Lower leg skin (tissue), 4 donors: ENCODE data around the gene NTHL1. TPM values are rescaled to one million over a fixed set of nuclear protein-coding genes. Genes with fewer than 3 reads are reported as not detected.

Source experiments
- DNase-seq, 2 donors: peaks; one replicate each; pipeline ENCODE4 v3.0.0-alpha.2; 2019; ENCODE audit warnings: low spot score in 2 of 2
- H3K4me3 ChIP-seq: fragments of 200-600 bp; sonication (generic); 2 replicates; pipeline ENCODE4 v1.5.1; 2017; ENCODE audit warnings: mild to moderate bottlenecking, low read depth; ENCODE audit not compliant: poor library complexity, severe bottlenecking
- POLR2A ChIP-seq, 2 donors: fragments of 450-650 bp; IDR thresholded peaks; one replicate each; pipeline ENCODE4 v1.6.1; 2016 to 2017; ENCODE audit warnings: antibody characterized with exemption in 2 of 2, mild to moderate bottlenecking in 1 of 2, moderate library complexity in 1 of 2
- WGBS, 2 donors: methylation state at CpG; one replicate each; pipeline ENCODE4 v1.1.5; 2018; 5-methylcytosine and 5-hydroxymethylcytosine counted together
- intact Hi-C: fragments of 100-400 bp; cut with DNase I; formaldehyde crosslinking; loops from one replicate; pipeline ENCODE4 v1.15.0; 2023; ENCODE audit warnings: low total_unique reads
- total RNA-seq, 4 donors: library from RNA; depleted of rRNA; stranded (reverse); fragments of >200 nt; gene quantifications; one replicate each; pipeline ENCODE4 v1.1.0, GENCODE V29; 2016
- TF ChIP-seq, protein P1 (sequence below), 3 donors: fragments of 450-650 bp; IDR thresholded peaks; one replicate each; pipeline ENCODE4 v1.5.1; 2016; ENCODE audit warnings: antibody characterized with exemption in 3 of 3, mild to moderate bottlenecking in 3 of 3, moderate library complexity in 2 of 3

NTHL1 gene
- total RNA-seq, 4 donors from 2014 or later = 5.8 to 29.9 (median 21.5) TPM

DNA sequence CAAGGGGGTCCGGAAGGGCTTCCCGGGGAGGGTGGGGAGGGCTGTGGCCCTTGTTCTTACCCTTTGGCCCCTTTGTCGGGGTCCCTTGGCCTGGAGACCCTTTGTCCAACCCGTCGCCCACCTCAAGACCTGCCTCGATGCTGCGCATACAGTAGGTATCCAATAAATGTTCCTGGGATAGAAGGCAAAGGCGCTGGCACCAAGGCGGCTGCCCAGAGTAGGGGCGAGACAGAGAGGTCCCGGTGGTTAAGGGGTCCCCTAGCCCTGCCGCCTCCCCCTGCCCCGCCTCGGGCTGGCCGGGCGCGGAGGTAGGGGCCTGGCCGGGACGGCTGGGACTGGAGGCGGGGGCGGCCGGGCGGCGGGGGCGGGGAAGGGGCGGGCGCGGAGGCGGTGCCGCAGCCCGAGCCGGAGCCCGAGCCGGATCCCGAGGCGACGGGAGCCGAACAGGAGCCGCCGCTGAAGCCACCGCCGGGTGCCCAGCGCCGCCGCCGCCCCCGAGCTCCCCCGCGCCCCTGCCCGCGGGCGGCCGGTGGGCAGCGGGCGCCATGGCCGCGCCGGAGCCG is 21.1 kb downstream of the NTHL1 start, which contains the start of gene NHERF2:
NHERF2 (plus strand) TSS at position 442 of the 563 bp plus-strand sequence; CDS start at position 546, 104 bp downstream.
- DNase-seq = no peak
- H3K4me3 ChIP-seq = peak within 1 kb of the TSS; percentile 31
- TF ChIP-seq POLR2A (IDR thresholded peaks at IDR 0.05) = no peak
- TF ChIP-seq, protein P1, sequence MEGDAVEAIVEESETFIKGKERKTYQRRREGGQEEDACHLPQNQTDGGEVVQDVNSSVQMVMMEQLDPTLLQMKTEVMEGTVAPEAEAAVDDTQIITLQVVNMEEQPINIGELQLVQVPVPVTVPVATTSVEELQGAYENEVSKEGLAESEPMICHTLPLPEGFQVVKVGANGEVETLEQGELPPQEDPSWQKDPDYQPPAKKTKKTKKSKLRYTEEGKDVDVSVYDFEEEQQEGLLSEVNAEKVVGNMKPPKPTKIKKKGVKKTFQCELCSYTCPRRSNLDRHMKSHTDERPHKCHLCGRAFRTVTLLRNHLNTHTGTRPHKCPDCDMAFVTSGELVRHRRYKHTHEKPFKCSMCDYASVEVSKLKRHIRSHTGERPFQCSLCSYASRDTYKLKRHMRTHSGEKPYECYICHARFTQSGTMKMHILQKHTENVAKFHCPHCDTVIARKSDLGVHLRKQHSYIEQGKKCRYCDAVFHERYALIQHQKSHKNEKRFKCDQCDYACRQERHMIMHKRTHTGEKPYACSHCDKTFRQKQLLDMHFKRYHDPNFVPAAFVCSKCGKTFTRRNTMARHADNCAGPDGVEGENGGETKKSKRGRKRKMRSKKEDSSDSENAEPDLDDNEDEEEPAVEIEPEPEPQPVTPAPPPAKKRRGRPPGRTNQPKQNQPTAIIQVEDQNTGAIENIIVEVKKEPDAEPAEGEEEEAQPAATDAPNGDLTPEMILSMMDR (IDR thresholded peaks at IDR 0.05) = no peak
- intact Hi-C loops = no loop called here
- 12% methylated on average over 26 of the region's 59 CpGs; no CpG with 5 or more reads in 1 of the 2 donors for WGBS, 2 donors

DNA sequence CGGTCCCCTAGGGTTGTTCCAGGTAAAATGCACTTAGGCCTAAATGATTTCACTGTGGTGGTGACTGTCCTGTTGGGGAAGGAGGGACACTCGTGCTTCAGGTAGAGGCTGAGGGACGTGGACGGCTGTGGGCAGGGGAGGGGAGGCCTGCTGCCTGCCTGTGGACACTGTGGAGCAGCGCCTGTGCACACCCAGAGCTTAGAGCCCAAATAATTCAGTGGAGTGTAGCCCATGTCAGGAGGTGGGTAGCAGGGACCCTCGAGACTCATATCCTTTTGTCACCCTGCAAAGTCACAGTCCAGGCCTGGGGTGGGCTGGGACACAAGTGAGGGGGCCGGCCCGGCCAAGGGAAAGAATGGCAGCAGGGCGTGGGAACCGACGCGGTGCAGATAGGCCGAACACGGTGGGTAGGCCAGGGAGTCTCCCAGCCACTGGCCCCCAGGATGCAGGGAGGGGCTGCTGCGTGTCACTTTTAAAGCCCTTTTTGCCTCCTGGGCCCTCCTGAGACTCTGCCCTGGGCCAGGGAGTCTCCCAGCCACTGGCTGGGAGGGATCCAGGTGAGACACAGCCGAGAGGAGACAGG is 21.7 kb downstream of the NTHL1 start:
- 76 to 83% methylated on average over 15 to 16 of the region's 16 CpGs for WGBS, 2 donors
- intact Hi-C loops = no loop called here
- no peak for DNase-seq

DNA sequence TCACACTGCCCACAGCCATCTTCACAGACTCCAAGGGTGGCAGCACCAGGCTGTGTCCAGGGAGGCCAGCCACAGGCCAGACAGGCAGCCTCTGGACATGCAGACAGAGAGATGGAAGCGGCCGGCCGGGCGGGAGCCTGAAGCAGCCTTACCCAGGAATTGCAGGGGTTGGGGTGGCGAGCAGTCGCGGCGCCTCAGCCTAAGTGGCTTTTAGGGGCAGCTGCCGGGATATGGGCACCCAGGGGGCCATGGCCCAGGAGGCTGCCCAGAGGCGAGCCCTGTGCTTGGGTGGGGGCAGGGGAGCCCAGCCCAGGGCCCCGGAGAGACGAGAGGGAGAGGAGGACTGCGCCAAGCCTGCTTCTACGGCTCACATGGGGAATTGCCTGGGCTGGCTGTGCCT is 22.4 kb downstream of the NTHL1 start:
- intact Hi-C loops = no loop called here
- no peak for TF ChIP-seq POLR2A (IDR thresholded peaks at IDR 0.05)
- TF ChIP-seq, protein P1 (IDR thresholded peaks at IDR 0.05) = no peak
- no peak overlapping the region for H3K4me3 ChIP-seq
- 95% methylated on average over 13 to 14 of the region's 14 CpGs for WGBS, 2 donors
- DNase-seq = no peak

More for the DNA sequence above, 21.7 kb downstream of the NTHL1 start:
- TF ChIP-seq POLR2A (IDR thresholded peaks at IDR 0.05) = no peak
- TF ChIP-seq, protein P1 (IDR thresholded peaks at IDR 0.05) = no peak
- H3K4me3 ChIP-seq = no peak overlapping the region

DNA sequence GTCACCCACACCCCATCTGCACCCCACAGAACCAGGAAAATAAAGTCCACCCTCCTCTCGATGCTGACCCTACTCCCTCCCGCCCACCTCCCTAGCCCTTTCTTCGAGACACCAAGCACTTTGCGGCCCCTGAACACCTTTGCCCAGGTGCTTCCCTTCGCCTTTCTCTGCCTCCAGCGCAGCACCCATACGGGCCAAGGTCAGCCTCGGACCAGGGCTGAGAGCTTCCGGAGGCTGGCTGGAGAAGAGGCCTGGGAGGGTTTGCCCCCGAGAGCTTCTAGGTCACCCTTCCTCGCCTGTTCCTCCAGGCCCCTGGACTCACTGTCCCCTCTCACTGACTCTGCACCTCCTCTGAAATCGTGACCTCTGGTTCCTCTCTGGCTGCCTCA is 23.6 kb downstream of the NTHL1 start:
- no peak overlapping the region for H3K4me3 ChIP-seq
- TF ChIP-seq, protein P1 (IDR thresholded peaks at IDR 0.05) = no peak
- TF ChIP-seq POLR2A (IDR thresholded peaks at IDR 0.05) = no peak
- DNase-seq = no peak
- 83 to 92% methylated on average over 12 of the region's 12 CpGs for WGBS, 2 donors
- intact Hi-C loops = loop anchor here (5.0 kb wide), 1 partner anchor 118 kb away; no protein-coding TSS in a partner anchor

DNA sequence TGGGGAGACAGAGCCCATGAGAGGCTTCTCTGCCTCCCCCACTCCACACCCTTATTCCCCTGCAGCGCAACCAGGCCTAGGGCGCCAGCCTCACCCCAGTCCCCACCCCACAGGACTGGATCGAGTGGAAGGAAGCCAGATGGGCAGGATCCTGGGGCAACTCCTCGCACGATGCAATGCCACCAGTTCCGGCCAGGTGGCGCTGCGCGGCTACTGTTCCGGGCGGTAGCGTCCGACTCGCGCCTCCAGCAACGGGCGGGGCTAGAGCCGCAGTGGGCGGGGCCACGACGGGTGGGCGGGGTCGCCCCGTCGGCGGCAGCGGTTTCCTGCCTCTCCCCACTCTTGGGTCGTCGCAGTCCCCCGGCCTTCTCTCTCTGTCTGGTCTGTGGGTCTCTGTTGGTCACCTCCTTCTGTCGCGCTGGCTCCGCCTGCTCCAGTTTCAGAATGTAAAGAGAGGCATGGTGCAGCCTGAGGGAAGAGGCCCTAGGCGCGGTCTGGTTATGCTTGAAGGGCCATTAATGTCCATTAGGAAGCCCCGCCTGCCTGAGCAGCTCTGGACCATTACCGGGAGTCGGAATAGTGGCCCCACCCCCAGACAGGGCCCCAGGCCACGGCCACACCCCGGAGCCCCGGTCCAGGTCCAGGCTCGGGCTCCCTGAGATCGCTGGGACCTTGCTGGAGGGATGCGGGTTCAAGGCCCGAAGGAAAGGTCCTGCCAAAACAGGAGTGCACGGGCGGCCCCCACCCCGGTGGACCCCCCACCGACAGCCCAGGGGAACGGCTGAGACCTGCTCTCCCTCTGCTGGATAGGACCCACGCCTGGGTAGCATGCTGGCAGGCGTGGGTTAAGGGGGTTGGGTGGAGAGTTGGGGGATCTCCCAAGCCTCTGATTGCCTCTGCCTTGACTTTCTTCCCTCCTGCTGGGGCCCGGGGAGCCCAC is 24.3 kb downstream of the NTHL1 start:
- peak; percentile 88 to 98 for DNase-seq
- no peak overlapping the region for H3K4me3 ChIP-seq
- intact Hi-C loops = loop anchor here (5.0 kb wide), 1 partner anchor 119 kb away; no protein-coding TSS in a partner anchor
- no peak for TF ChIP-seq POLR2A (IDR thresholded peaks at IDR 0.05)
- TF ChIP-seq, protein P1 (IDR thresholded peaks at IDR 0.05) = peak in 1 of 3 donors; percentile 93
- 11 to 16% methylated on average over 28 to 52 of the region's 53 CpGs for WGBS, 2 donors
